Measurements from ENCODE around the gene ZNHIT2. TPM values are rescaled to one million over a fixed set of nuclear protein-coding genes. Genes with fewer than 3 reads are reported as not detected.

The ZNHIT2 gene
- total and polyA plus RNA-seq, 2 of the 13 experiments (the other 11 are each of a cell fraction or from before 2014, with no cell fraction given): 1.1 to 6.5 TPM

DNA sequence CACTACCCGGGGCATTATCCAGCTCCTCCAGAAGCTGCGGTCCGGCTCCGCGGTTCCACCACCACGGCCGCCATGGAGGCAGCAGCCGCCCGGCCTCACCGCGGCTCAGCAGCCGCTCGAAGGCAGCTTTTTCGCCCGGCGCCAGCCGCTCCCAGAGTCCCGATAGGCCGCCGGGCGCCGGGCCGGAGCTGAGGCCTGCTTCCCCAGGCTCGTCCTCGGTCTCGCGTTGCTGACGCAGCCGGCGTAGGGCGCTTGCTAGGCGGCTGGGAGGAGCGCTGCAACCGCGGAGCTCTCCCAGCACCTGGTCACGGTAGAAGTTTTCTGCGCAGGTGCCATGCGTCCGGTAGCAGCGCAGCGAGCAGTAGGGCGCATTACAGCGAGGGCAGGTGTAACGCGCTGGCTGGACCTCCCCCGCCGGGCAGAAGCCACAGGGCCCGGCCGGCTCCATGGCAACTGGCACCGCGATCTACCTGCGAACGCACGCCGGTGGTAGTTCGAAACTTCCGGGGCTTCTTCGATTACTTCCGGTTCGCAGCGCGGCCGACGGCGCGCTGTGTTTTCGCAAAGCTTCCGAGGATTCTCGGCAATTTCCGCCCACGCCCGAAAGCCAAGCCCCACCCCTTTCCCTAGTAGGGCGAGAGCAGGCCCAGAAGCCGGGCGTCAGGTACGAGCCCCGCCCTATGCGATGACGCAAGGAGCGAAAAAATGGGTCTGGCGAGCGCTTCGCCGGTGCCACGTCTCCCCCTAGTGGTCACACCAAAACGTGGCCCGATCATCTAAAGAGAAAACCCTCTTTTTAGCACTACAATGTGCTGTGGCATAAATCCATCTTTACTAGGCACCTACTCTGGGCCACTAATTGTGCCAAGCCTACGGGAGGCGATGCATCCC, at the start of gene ZNHIT2 (continued):
- no peak; the same call in 1 of the 2 replicates for TF ChIP-seq RNF219 (CRISPR knock-in tag; IDR thresholded peaks at IDR 0.05)
- no peak for TF ChIP-seq MYNN (CRISPR knock-in tag; IDR thresholded peaks at IDR 0.05; ENCODE audit: low read depth)
- no peak for TF ChIP-seq ZBTB20 (CRISPR knock-in tag; IDR thresholded peaks at IDR 0.05; ENCODE audit: borderline replicate concordance, low read depth)
- TF ChIP-seq GPN1 (CRISPR knock-in tag; IDR thresholded peaks at IDR 0.05; ENCODE audit: borderline replicate concordance): no peak
- TF ChIP-seq, protein P1, sequence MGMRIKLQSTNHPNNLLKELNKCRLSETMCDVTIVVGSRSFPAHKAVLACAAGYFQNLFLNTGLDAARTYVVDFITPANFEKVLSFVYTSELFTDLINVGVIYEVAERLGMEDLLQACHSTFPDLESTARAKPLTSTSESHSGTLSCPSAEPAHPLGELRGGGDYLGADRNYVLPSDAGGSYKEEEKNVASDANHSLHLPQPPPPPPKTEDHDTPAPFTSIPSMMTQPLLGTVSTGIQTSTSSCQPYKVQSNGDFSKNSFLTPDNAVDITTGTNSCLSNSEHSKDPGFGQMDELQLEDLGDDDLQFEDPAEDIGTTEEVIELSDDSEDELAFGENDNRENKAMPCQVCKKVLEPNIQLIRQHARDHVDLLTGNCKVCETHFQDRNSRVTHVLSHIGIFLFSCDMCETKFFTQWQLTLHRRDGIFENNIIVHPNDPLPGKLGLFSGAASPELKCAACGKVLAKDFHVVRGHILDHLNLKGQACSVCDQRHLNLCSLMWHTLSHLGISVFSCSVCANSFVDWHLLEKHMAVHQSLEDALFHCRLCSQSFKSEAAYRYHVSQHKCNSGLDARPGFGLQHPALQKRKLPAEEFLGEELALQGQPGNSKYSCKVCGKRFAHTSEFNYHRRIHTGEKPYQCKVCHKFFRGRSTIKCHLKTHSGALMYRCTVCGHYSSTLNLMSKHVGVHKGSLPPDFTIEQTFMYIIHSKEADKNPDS (CRISPR knock-in tag; IDR thresholded peaks at IDR 0.05): no peak
- TF ChIP-seq AFF4 (CRISPR knock-in tag; IDR thresholded peaks at IDR 0.05): no peak; the same call in 1 of the 2 replicates
- no peak for TF ChIP-seq RERE (CRISPR knock-in tag; IDR thresholded peaks at IDR 0.05; ENCODE audit: low read depth)
- peak; percentile 61; the same call in 1 of the 2 replicates for TF ChIP-seq DMAP1 (CRISPR knock-in tag; IDR thresholded peaks at IDR 0.05)
